ENCODE data around the gene UBC.

Gene UBC

GRCh38 chr12:124867401-124867930 lies 47.0 kb downstream of the UBC start:
- TF ChIP-seq, protein P1, sequence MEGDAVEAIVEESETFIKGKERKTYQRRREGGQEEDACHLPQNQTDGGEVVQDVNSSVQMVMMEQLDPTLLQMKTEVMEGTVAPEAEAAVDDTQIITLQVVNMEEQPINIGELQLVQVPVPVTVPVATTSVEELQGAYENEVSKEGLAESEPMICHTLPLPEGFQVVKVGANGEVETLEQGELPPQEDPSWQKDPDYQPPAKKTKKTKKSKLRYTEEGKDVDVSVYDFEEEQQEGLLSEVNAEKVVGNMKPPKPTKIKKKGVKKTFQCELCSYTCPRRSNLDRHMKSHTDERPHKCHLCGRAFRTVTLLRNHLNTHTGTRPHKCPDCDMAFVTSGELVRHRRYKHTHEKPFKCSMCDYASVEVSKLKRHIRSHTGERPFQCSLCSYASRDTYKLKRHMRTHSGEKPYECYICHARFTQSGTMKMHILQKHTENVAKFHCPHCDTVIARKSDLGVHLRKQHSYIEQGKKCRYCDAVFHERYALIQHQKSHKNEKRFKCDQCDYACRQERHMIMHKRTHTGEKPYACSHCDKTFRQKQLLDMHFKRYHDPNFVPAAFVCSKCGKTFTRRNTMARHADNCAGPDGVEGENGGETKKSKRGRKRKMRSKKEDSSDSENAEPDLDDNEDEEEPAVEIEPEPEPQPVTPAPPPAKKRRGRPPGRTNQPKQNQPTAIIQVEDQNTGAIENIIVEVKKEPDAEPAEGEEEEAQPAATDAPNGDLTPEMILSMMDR (IDR thresholded peaks at IDR 0.05): no peak

GRCh38 chr12:124866883-124867400 lies 47.5 kb downstream of the UBC start:
- TF ChIP-seq, protein P1 (IDR thresholded peaks at IDR 0.05): no peak

GRCh38 chr12:124866195-124866882 lies 48.1 kb downstream of the UBC start:
- TF ChIP-seq, protein P1 (IDR thresholded peaks at IDR 0.05): no peak

DNA sequence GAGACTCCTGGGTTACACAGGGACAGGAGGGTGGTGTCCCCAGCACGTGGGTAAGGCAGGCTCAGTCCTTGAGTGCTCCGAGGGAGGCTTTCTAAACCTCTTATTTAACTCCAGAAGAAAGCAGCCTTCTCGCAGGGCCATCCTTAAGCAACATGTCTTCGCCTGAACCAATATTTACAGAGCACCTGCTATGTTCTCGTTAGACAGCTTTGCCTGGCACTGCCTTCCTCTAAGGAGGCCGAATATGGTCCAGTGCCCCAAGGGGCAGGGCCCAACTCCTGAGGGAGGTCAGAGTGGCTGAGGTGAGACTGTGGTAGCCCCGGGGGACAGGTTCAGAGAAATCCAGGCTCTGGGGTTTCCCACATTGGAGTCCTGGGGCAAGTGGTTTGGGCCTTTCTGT lies 48.7 kb downstream of the UBC start:
- TF ChIP-seq, protein P1 (IDR thresholded peaks at IDR 0.05): no peak

GRCh38 chr12:124864326-124864752 lies 50.1 kb downstream of the UBC start:
- TF ChIP-seq, protein P1 (IDR thresholded peaks at IDR 0.05): no peak

GRCh38 chr12:124863416-124864325 lies 50.8 kb downstream of the UBC start, which contains the start of gene SCARB1:
TSS of gene SCARB1 (minus strand) at chr12:124863864. CDS start at chr12:124863720, 144 bp downstream.
- TF ChIP-seq, protein P1 (IDR thresholded peaks at IDR 0.05): no peak

- TF ChIP-seq, protein P1 (IDR thresholded peaks at IDR 0.05): no peak
These were observed 51.6 kb downstream of the UBC start for GRCh38 chr12:124862768-124863415.

All from LNCAP (cell line).